ENCODE measurements around the gene GPT2. TPM values are rescaled to one million over a fixed set of nuclear protein-coding genes. Genes with fewer than 3 reads are reported as not detected.
"Not testable (repeated sequence)": the region's sequence is repeated elsewhere in the genome, so short reads cannot be mapped to it uniquely, and the experiment has no call there.

Gene GPT2
- total RNA-seq, 1 donor from 2014 or later: 35.0 TPM

DNA sequence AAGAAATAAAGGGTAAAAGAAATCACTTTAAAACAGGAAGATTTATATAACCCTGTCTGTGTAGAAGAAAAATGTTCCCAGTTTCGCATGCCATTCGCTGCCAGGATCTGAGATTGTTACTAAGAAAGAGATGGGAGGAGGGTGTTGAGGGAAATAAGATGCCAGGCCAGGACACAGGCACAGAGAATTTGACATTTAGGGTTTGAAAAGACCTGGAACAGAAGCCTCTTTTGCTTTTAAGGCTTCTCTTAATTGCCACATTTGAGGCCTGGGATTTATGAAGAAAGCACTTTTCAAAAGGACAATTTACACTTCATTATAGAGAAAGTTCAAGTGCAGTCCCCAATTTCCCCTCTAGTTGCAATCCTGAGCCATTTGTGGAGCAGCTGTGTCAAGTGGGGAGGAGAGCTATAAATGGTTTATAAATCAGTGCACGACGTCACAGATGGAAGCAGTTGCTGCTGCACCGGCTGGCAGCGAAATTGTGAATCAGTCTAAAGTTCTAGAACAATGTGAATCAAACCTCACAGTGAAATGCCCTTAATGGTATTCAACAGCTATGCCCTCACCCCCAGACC, 26.7 kb upstream of the GPT2 start:
- Mint-ChIP-seq H3K9me3 (ENCODE audit: unreplicated experiment) (no peaks in the 10 kb centered on the region), H3K27me3 (ENCODE audit: unreplicated experiment) (peaks cover 3% of the 10 kb centered on the region), H3K4me1 (ENCODE audit: unreplicated experiment) (peaks cover 10% of the 10 kb centered on the region), H3K4me3 (ENCODE audit: unreplicated experiment) (no peak overlapping the region), H3K27ac (ENCODE audit: unreplicated experiment) (no peak overlapping the region), H3K36me3 (ENCODE audit: unreplicated experiment) (no peaks in the 10 kb centered on the region)
- TF ChIP-seq, protein P1, sequence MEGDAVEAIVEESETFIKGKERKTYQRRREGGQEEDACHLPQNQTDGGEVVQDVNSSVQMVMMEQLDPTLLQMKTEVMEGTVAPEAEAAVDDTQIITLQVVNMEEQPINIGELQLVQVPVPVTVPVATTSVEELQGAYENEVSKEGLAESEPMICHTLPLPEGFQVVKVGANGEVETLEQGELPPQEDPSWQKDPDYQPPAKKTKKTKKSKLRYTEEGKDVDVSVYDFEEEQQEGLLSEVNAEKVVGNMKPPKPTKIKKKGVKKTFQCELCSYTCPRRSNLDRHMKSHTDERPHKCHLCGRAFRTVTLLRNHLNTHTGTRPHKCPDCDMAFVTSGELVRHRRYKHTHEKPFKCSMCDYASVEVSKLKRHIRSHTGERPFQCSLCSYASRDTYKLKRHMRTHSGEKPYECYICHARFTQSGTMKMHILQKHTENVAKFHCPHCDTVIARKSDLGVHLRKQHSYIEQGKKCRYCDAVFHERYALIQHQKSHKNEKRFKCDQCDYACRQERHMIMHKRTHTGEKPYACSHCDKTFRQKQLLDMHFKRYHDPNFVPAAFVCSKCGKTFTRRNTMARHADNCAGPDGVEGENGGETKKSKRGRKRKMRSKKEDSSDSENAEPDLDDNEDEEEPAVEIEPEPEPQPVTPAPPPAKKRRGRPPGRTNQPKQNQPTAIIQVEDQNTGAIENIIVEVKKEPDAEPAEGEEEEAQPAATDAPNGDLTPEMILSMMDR (IDR thresholded peaks at IDR 0.05): peak; percentile 43
- no peak for DNase-seq (ENCODE audit: extremely low spot score, unreplicated experiment)

DNA sequence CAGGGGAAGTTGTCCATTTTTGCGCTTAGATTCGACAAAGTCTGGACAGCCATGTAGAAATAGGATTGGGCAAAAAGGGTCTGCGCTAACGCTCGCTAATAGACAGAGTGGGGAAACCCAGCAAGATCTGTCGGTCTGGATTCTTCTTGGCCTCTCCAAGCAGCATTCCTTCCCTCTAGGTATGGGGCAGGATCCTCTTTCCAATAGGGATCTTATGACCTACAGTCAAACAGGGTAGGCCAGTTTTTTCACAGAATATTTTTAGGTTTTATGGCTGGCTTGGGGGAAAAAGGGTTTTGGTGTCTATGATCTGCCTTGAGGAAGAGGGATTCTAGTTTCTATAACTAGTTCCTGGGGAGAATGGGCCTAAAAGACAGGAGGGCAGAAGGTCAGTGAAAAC, 26.0 kb upstream of the GPT2 start:
- TF ChIP-seq, protein P1 (IDR thresholded peaks at IDR 0.05): no peak
- Mint-ChIP-seq H3K4me1 (ENCODE audit: unreplicated experiment) (peaks cover 10% of the 10 kb centered on the region), H3K27me3 (ENCODE audit: unreplicated experiment) (peaks cover 3% of the 10 kb centered on the region), H3K27ac (ENCODE audit: unreplicated experiment) (no peak overlapping the region), H3K9me3 (ENCODE audit: unreplicated experiment) (no peaks in the 10 kb centered on the region), H3K36me3 (ENCODE audit: unreplicated experiment) (no peaks in the 10 kb centered on the region), H3K4me3 (ENCODE audit: unreplicated experiment) (no peak overlapping the region)
- DNase-seq (ENCODE audit: extremely low spot score, unreplicated experiment): no peak

DNA sequence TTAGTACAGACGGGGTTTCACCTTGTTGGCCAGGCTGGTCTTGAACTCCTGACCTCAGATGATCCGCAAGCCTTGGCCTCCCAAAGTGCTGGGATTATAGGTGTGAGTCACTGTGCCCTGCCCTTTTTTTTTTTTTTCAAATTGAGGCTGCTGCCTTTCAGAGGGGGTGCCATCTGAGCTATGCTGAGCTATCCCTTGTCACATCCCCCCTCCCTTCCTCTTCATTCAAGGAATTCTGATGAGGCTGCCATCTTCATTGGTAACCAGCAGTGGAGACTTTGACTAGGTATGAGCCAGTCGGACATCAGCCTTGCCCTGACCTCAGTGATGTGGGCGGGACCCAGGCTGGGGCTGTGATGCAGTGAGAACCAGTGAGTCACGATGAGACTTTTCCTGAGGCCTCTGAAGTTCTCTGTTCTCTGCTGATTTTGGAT, 24.4 kb upstream of the GPT2 start:
- no peak for DNase-seq (ENCODE audit: extremely low spot score, unreplicated experiment)

DNA sequence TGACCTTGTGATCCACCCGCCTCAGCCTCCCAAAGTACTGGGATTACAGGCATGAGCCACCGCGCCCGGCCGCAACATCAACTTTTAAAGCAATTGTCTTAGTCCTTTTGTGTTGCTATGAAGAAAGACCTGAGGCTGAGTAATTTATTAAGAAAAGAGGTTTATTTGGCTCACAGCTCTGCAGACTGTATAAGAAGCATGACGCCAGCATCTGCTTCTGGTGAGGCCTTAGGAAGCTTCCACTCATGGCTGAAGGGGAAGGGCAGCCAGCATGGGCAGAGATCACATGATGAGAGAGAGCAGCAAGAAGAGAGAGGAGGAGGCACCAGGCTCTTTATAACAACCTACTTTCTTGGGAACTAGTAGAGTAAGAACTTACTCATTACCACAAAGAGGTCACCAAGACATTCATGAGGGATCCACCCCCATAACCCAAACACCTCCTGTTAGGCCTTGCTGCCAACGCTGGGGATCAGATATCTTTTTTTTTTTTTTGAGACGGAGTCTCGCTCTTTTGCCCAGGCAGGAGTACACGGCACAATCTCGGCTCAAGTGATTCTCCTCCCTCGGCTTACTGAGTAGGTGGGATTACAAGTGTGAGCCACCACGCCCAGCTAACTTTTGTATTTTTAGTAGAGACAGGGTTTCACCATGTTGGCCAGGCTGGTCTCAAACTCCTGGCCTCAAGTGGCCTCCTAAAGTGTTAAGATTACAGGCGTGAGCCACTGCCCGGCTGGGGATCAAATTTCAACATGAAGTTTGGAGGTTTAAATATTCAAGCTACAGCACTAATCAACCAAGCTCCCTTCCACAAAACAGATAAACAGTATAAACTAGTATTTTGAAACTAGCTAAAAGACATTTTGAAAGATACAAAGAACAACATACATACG, 21.4 kb upstream of the GPT2 start:
- Mint-ChIP-seq H3K4me3 (ENCODE audit: unreplicated experiment) (no peak overlapping the region), H3K27me3 (ENCODE audit: unreplicated experiment) (no peaks in the 10 kb centered on the region), H3K9me3 (ENCODE audit: unreplicated experiment) (no peaks in the 10 kb centered on the region), H3K4me1 (ENCODE audit: unreplicated experiment) (peaks cover 12% of the 10 kb centered on the region), H3K36me3 (ENCODE audit: unreplicated experiment) (no peaks in the 10 kb centered on the region), H3K27ac (ENCODE audit: unreplicated experiment) (no peak overlapping the region)
- no peak for DNase-seq (ENCODE audit: extremely low spot score, unreplicated experiment)
- TF ChIP-seq, protein P1 (IDR thresholded peaks at IDR 0.05): no peak

More for the DNA sequence above, 24.4 kb upstream of the GPT2 start:
- Mint-ChIP-seq H3K4me1 (ENCODE audit: unreplicated experiment) (peaks cover 12% of the 10 kb centered on the region), H3K27me3 (ENCODE audit: unreplicated experiment) (peaks cover 3% of the 10 kb centered on the region), H3K36me3 (ENCODE audit: unreplicated experiment) (no peaks in the 10 kb centered on the region), H3K9me3 (ENCODE audit: unreplicated experiment) (no peaks in the 10 kb centered on the region), H3K4me3 (ENCODE audit: unreplicated experiment) (no peak overlapping the region), H3K27ac (ENCODE audit: unreplicated experiment) (no peak overlapping the region)
- TF ChIP-seq, protein P1 (IDR thresholded peaks at IDR 0.05): no peak

- no peak overlapping the region for H3K4me3 Mint-ChIP-seq (ENCODE audit: unreplicated experiment)
- DNase-seq (ENCODE audit: extremely low spot score, unreplicated experiment): no peak
- H3K27ac Mint-ChIP-seq (ENCODE audit: unreplicated experiment): no peak overlapping the region
- TF ChIP-seq, protein P1 (IDR thresholded peaks at IDR 0.05): no peak
- peaks cover 3% of the 10 kb centered on the region for H3K27me3 Mint-ChIP-seq (ENCODE audit: unreplicated experiment)
- H3K4me1 Mint-ChIP-seq (ENCODE audit: unreplicated experiment): peaks cover 2% of the 10 kb centered on the region
- no peaks in the 10 kb centered on the region for H3K9me3 Mint-ChIP-seq (ENCODE audit: unreplicated experiment)
- H3K36me3 Mint-ChIP-seq (ENCODE audit: unreplicated experiment): no peaks in the 10 kb centered on the region
These were observed 17.9 kb upstream of the GPT2 start for GRCh38 chr16:46866286-46866685.

GRCh38 chr16:46867486-46867885, 16.7 kb upstream of the GPT2 start:
- not testable (repeated sequence) for H3K4me1 Mint-ChIP-seq (ENCODE audit: unreplicated experiment); H3K27me3 Mint-ChIP-seq (ENCODE audit: unreplicated experiment); H3K4me3 Mint-ChIP-seq (ENCODE audit: unreplicated experiment); H3K9me3 Mint-ChIP-seq (ENCODE audit: unreplicated experiment); H3K36me3 Mint-ChIP-seq (ENCODE audit: unreplicated experiment); H3K27ac Mint-ChIP-seq (ENCODE audit: unreplicated experiment); DNase-seq (ENCODE audit: extremely low spot score, unreplicated experiment)

DNA sequence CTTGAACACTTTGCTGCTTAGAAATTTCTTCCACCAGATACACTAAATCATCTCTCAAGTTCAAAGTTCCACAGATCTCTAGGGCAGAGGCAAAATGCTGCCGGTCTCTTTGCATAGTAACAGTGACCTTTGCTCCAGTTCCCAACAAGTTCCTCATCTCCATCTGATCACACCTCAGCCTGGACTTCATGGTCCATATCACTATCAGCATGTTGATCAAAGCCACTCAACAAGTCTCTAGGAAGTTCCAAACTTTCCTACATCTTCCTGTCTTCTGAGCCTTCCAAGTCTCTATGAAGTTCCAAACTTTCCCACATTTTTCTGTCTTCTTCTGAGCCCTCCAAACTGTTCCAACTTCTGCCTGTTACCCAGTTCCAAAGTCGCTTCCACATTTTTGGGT, 15.3 kb upstream of the GPT2 start:
- H3K27me3 Mint-ChIP-seq (ENCODE audit: unreplicated experiment); H3K36me3 Mint-ChIP-seq (ENCODE audit: unreplicated experiment); H3K4me3 Mint-ChIP-seq (ENCODE audit: unreplicated experiment); H3K9me3 Mint-ChIP-seq (ENCODE audit: unreplicated experiment); DNase-seq (ENCODE audit: extremely low spot score, unreplicated experiment); H3K4me1 Mint-ChIP-seq (ENCODE audit: unreplicated experiment); H3K27ac Mint-ChIP-seq (ENCODE audit: unreplicated experiment): not testable (repeated sequence)

All from osteocyte (in vitro differentiated cells).